Measurements from ENCODE around the gene MAPK12.

DNA sequence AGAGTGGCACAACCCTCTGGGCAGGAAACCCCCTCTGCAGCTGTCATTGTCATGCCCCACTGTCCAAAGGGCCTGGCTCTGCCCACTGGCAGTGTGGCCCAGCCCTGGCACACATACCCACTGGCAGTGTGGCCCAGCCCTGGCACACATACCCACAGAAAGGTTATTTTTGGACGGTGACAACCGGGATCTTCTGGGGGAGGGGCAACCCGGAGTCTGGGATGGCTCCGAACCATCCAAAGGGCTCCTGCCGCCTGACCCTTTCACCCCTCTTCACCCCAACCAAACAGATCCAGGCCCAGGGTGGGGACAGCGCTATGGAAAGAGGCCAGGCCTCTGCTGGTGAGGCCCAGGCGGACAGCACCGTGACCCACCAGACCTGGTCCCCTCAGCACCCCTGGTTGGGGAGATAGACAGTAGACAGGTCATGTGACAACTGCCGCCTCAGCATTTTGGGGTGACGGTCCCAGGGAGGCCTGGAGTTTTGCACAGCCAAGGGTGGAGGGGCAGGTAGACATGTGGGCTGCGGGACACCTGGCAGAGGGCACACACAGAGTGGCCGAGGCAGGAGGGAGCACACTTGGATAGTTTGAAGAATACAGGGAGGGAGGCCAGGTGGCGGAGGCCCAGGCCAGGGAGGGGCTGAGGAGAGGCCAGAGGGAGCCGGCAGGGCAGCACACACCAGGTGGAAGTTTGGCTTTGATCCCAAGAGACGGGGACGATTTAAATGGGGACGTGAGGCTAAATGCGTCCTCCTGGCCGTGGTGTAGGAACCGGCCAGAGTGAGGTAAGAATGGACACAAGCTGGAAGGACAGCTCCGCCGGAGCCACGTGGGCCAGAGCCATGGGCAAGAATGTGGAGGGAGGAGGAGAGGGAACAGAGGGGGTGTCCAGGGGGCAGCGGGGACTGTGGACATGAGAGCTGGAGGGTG is 2.9 kb downstream of the MAPK12 start:
- TF ChIP-seq, protein P1, sequence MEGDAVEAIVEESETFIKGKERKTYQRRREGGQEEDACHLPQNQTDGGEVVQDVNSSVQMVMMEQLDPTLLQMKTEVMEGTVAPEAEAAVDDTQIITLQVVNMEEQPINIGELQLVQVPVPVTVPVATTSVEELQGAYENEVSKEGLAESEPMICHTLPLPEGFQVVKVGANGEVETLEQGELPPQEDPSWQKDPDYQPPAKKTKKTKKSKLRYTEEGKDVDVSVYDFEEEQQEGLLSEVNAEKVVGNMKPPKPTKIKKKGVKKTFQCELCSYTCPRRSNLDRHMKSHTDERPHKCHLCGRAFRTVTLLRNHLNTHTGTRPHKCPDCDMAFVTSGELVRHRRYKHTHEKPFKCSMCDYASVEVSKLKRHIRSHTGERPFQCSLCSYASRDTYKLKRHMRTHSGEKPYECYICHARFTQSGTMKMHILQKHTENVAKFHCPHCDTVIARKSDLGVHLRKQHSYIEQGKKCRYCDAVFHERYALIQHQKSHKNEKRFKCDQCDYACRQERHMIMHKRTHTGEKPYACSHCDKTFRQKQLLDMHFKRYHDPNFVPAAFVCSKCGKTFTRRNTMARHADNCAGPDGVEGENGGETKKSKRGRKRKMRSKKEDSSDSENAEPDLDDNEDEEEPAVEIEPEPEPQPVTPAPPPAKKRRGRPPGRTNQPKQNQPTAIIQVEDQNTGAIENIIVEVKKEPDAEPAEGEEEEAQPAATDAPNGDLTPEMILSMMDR (IDR thresholded peaks at IDR 0.05): no peak
- no peak for TF ChIP-seq POLR2AphosphoS5 (IDR thresholded peaks at IDR 0.05)
- TF ChIP-seq POLR2A (IDR thresholded peaks at IDR 0.05): no peak
- no peak for TF ChIP-seq EP300 (IDR thresholded peaks at IDR 0.05)
